PFSK-1 (cell line): ENCODE measurements around the gene GNG4.

ENCODE experiments used
- FOXP2 ChIP-seq: optimal IDR thresholded peaks from 2 replicates; pipeline ENCODE3; 2011; ENCODE audit warnings: borderline replicate concordance, control low read depth, inconsistent platforms; ENCODE audit not compliant: insufficient read depth; ENCODE audit errors: extremely low read length, extremely low read depth
- TAF1 ChIP-seq: IDR thresholded peaks from 2 replicates; pipeline ENCODE4 v1.6.1; 2012; ENCODE audit warnings: low read length, control low read depth, borderline replicate concordance; ENCODE audit not compliant: insufficient read depth

DNA sequence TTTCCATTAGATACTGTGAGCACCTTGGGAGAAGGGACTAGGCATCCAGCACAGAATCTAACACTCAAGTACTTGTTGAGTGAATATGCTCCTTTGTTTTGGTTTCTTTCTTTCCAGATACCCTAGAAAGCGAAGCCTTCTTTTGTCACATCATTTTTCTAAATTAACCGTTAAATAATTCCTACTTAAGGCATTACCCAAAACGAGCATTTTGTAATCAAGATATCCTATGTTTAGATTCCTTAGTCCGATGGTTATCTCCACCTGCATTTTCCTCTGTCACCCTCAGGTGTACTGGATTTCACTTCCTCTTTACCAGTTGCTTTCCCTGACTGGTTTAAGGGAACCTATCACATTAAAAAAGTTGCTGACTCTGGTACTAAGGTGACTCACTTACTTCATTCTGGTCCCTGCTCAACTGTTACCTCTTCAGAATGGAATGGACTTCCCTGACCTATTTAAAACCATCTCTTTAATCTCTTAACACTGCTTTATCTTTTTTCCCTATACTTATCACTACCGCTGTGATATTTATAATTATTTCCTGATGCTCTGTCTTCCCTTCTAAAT, 148.5 kb downstream of the GNG4 start:
- TF ChIP-seq TAF1 (no peak), FOXP2 (no peak)
